LoVo (cell line): ENCODE data around the gene CAMK1G.

Experiments
- DNase-seq: peaks from one replicate; pipeline ENCODE4 v3.0.0-alpha.2; 2016; ENCODE audit warnings: low spot score

CAMK1G gene

GRCh38 chr1:209600541-209600940 is 17.0 kb downstream of the CAMK1G start:
- no peak for DNase-seq

GRCh38 chr1:209601809-209602657 is 18.5 kb downstream of the CAMK1G start:
- DNase-seq = peak; percentile 49

- no peak for DNase-seq
Measured at GRCh38 chr1:209603877-209604276, 20.4 kb downstream of the CAMK1G start.

- no peak for DNase-seq
Measured at GRCh38 chr1:209607102-209607794, 23.7 kb downstream of the CAMK1G start.

GRCh38 chr1:209607795-209608178 is 24.3 kb downstream of the CAMK1G start:
- no peak for DNase-seq

- DNase-seq = no peak
Measured at GRCh38 chr1:209609041-209609790, 25.7 kb downstream of the CAMK1G start.

- DNase-seq = peak; percentile 13
Measured at GRCh38 chr1:209609791-209610630, 26.5 kb downstream of the CAMK1G start.

GRCh38 chr1:209610631-209610905 is 27.1 kb downstream of the CAMK1G start:
- DNase-seq = no peak

- DNase-seq = no peak
Measured at GRCh38 chr1:209611771-209612570, 28.5 kb downstream of the CAMK1G start.

- no peak for DNase-seq
Measured at GRCh38 chr1:209612646-209613399, 29.3 kb downstream of the CAMK1G start.

GRCh38 chr1:209613400-209614150 is 30.1 kb downstream of the CAMK1G start:
- no peak for DNase-seq

- DNase-seq = no peak
Measured at GRCh38 chr1:209614151-209614420, 30.6 kb downstream of the CAMK1G start.

- DNase-seq = no peak
Measured at GRCh38 chr1:209614906-209615305, 31.4 kb downstream of the CAMK1G start.

GRCh38 chr1:209616366-209617046 is 33.0 kb downstream of the CAMK1G start:
- DNase-seq = no peak

GRCh38 chr1:209617047-209617673 is 33.6 kb downstream of the CAMK1G start:
- DNase-seq = no peak

- DNase-seq = no peak
Measured at GRCh38 chr1:209617755-209618154, 34.2 kb downstream of the CAMK1G start.

GRCh38 chr1:209618291-209618690 is 34.8 kb downstream of the CAMK1G start:
- DNase-seq = no peak

GRCh38 chr1:209618756-209619420 is 35.4 kb downstream of the CAMK1G start:
- DNase-seq = no peak
